RCC 7860 (cell line): Measurements from ENCODE around the gene HNF1B.
A peak's percentile ranks its signal among the peaks of the same experiment; 100 is the strongest.

Experiments used
- DNase-seq: peaks from one replicate; pipeline ENCODE4 v3.0.0-alpha.2; 2015; ENCODE audit warnings: low spot score
- FAIRE-seq: peaks from 2 replicates; lab custom pipeline; 2012; peaks lifted over from hg19 to GRCh38; lab: Jason Lieb, UNC

HNF1B gene

DNA sequence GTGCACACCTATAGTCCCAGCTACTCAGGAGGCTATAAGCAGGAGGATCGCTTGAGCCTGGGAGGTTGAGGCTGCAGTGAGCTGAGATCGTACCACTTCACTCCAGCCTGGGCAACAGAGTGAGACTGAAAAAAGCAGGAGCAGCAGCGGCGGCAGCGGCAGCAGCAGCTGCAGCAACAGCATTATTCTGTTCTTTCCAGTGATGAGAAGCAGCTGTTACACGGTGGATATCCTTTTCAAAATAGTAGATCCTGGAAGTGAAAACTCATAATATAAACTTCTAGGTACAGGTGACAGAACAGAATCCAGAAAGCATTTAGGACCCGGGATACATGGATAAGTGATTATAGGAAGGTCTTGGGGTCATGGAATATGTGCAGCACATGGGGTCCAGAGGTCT is 17.8 kb upstream of the HNF1B start:
- FAIRE-seq: no peak

DNA sequence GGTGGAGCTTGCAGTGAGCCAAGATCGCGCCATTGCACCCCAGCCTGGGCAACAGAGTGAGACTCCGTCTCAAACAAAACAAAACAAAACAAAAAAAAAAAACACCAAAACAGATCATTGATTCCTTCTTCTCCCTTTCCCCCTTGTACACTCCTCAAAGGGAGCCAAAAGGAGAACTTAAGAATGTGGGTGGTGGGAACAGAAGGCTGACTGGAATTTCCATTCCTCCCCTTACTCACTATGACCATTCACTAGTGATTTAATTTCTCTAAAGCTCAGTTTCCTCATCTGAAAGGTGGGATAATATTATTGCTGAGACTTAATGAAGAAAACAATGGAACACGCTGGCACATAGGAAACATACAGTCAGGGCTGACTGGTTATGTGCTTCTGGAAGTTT is 17.1 kb upstream of the HNF1B start:
- DNase-seq (no peak), FAIRE-seq (no peak)

More for the DNA sequence above, 17.8 kb upstream of the HNF1B start:
- no peak for DNase-seq

DNA sequence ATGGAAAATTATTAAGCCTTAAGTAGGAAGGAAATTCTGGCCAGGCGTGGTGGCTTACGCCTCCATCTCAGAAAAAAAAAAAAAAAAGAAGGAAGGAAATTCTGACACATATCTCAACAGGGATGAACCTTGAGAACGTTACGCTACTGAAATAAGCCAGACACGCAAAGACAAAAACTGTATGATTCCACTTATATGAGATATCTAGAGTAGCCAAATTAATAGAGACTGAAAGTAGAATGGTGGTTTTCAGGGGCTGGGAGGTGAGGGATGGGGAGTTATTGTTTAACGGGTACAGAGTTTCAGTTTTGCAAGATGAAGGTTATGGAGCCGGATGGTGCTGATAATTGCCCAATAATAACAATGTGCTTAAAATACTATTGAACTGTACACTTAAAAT is 16.2 kb upstream of the HNF1B start:
- DNase-seq (no peak), FAIRE-seq (no peak)

GRCh38 chr17:37759014-37759637 is 14.3 kb upstream of the HNF1B start:
- FAIRE-seq (no peak), DNase-seq (peak; percentile 46)

DNA sequence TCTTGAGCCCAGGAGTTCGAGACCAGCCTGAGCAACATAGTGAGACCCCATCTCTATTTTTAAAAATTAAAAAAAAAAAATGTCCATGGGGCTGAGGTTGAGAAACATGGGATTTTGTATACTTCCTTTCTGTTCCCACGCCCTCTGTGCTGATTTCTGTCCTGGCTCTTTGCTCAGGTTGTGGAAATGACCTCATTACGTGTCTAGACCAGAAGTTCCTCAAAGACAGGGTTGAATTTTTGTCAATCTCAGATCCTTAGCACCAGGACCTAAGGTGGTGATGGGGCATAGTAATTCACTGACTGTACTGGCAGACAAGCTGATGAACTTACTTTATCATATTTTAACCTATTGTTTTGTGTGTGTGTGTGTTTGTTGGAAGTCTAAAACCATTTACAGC is 11.2 kb upstream of the HNF1B start:
- DNase-seq (no peak), FAIRE-seq (no peak)

- DNase-seq (no peak), FAIRE-seq (no peak)
These were observed 10.6 kb upstream of the HNF1B start for GRCh38 chr17:37755455-37755854.

DNA sequence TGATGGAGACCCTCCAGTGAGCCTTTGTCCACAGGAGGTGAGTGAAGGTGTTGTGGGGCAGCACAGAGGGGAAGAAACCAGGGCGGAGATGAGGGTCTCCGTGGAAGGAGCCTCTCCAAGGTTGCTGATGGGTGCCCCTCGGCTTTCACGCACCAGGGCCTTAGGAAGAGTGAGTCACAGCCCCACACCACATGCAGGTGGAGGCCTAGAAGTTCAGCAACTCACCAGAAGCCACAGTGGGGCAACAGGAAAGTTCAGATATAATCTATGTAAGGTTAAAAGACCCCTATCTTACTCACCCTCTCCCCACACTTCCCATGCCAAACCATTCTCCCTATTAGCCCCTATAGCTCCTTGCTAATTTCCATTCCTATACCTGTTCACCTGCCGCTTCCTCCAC is 9.5 kb upstream of the HNF1B start:
- no peak for FAIRE-seq
- no peak for DNase-seq

- no peak for FAIRE-seq
- peak; percentile 96 for DNase-seq
These were observed 7.6 kb upstream of the HNF1B start for GRCh38 chr17:37752482-37752881.

GRCh38 chr17:37750768-37751475 is 6.1 kb upstream of the HNF1B start:
- FAIRE-seq: no peak
- peak; percentile 65 for DNase-seq

DNA sequence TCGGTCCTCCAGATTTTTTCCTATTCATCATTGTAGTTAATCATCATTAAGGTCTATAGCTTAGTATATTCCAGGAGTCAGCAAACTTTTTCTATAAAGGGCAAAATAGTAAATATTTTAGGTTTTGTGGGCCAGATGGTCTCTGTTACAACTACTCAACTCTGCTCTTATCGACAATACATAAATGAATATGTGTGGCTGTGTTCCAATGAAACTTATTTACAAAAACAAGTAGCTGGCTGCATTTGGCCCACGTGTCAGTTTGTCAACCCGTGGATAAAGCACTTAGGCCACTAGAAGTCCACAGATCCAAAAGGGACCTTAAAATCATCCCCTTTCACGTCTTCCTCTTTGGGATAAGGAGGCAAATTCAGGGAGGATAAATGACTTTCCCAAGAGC is 5.4 kb upstream of the HNF1B start:
- no peak for FAIRE-seq
- DNase-seq: no peak

DNA sequence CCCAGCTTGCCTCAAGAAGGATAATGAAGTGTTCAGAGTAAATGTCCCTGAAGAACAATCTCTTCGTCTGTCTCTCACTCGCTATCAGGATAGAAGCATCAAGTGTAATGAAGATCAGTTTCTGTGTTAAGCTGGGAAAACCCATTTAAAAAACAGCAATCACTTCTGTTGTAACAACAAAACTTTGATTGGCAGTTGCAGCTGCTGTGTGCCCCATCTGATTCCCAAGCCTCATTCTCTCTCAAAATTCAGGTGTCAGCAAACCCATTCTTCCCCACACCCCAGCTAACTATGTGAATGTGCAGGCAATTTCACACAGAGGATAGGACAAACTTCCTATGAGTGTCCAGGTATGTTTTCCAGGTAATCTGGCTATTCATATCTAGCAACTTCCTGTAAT is 2.4 kb upstream of the HNF1B start:
- FAIRE-seq (no peak), DNase-seq (no peak)

DNA sequence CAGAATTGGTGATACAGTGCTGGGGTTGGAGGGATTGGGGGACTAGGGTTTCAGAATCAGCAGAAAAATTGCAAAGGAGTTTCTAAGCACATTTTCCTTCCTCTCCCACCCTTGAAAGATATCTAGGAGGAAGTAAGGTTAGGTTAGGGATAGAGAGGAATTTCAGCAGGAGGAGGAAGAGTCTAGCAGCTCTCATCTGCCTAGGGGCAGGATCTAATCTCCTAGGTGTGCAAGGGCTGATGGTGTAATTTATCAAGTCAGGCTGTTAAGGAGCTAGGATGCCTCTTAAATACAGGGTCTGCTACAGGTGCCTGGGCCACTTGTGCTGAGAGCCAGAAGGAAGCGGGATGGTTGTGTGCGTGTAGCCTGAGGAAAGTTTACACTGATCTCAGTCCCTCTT is 1.8 kb upstream of the HNF1B start:
- FAIRE-seq (no peak), DNase-seq (no peak)

DNA sequence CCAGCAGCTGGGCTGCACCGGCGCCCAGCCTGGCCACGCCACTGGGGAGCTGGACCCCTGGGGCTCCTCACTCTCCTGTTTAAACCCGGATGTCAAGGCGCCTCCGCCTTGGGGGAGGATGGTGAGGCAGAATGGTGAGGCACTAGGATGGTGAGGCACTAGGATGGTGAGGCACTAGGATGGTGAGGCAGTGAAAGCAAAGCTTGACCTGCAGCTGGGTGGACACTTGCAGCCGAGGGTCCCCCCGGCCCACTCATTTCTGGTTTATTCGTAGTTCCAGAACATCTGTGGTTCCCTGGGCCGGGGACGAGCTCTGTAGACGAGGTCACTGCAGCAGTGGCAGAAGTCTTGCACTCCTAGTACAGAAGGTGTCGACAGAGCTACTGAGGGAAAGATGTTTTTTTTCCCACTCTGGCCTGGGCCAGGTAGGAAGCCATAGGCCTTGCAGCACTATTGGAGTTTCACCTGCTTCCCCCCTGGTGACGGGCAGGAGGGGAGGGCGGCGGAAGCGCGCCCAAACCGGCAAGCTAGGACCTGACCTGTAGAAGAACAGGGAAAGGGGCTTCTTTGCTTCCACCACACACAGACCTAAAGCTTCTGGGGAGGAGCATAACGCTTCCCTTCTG is 1.1 kb upstream of the HNF1B start:
- no peak for FAIRE-seq

DNA sequence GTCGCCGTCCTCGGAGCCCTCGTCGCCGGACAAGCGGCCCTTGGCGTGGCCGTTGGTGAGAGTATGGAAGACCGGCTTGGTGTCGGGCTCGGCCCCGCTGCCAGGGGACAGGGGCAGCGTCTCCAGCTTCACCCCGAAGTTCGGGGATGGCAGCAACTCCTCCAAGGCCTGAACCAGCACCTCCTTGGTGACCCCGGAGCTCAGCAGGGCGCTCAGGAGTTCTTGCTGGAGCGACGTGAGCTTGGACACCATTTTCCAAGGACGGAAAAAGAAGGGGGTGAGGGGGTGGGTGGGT is 279 bp downstream of the HNF1B start:
- DNase-seq: no peak
- FAIRE-seq: no peak

More for the DNA sequence above, 1.1 kb upstream of the HNF1B start:
- DNase-seq: no peak

GRCh38 chr17:37743875-37744632 is 805 bp downstream of the HNF1B start:
- FAIRE-seq (no peak), DNase-seq (peak; percentile 33)

- DNase-seq (peak; percentile 70), FAIRE-seq (no peak)
These were observed 1.3 kb downstream of the HNF1B start for GRCh38 chr17:37743612-37743874.

DNA sequence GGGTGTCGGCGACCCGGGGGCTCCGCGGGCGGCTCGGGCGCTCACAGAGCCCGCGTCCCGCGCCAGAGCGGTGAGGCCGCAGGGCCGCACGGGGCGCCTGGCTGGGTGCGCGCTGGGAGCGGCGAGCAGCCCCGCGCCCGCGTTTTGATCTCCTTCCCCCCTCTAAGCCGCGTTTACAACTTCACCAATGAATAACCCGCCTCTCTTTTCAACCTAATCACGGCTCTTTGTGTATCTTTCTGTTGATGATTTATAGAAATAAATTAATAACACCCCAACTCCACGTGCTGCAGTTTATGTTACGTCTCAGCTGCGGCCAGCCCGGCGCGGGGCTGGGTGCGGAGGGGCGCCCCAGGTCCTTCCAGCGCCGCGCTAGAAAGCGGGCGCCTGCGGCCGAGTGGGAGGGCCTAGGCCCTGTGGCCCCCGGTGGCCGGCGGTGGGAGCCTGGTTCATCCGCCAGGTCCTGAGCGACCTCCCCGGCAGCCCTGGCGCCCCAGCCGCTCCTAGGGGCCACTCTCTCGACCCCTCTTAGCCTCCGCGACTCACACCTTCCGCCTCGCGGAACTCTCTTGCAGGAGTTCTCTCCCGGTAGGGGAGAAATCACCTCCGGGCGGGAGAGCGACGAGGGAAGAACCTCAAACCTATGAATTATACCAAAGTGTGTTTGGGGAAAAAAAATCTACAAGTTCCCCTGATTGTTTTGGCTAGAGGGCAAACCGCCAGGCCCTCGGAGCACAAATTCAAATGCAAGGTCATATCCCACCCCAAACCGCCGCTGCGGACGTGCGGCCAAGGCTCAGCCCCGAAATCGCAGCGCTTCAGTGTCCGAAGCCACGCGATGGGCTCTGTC is 1.9 kb downstream of the HNF1B start:
- DNase-seq: peak; percentile 49
- no peak for FAIRE-seq

DNA sequence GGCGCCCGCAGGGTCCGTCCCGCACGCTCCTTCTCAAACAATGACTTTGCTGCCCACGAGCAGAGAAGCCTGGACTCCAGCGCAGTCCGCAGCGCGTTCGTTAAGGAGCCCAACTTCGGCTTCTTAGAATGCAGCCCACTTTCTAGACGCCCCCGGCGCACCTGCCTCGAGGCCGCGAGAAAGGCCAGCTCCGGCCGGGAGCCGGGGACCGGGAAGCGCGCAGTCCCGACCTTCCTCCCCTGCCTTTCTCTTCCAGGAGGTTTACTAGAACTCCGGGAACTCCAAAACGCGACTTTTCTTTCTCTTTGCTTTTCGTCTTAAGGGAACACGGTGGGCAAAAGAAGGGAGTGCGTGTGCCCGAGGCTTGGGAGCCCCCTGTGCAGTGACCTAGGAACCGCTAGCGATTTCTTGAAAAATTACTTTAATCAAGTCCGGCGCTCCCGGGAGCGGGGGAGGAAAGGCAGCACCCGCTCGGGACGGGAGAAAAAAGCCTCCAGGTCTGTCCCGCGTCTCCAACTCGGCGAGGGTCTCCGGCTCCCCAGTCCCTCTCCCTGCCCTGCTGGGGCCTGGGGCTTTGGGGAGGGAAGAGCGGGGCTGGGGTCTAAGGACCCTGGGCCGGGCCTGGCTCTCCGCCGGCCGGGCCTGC is 2.6 kb downstream of the HNF1B start:
- no peak for FAIRE-seq
- no peak for DNase-seq

DNA sequence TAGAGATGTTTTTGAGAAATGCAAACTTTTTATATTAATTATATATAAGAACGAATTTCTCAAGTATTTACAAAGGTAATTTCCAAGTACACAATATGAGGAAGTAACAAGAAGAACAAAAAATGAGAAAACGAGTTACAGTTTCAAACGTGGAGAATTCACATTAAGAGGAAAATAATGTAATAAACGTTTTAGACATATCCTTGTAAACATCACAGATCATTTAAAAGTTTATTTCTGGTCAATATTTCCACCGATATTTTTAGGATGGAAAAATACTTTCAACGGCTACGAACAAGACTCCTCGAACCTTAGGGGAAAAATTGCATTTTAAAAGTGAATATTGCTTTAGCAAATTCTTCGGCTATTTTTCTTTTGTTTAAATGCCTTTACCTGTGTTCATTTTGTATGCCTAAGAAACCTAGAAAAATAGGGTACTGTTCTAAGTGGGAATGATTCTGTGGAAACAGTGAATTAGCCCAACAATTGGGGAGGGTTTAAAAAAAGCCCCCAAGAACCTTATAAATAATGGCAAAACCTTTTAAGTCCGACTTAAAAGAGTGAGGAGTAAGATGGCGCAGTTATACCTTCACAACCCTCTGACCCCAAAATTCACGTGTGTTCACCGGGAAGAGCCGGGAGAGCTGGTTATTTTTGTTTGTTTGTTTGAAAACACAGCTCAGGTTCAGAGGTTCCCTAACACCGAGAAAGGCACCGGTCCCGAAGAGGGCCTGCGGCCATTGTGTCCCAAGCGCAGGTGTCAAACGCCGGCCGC is 3.3 kb downstream of the HNF1B start:
- FAIRE-seq (no peak), DNase-seq (no peak)

GRCh38 chr17:37740915-37741314 is 3.9 kb downstream of the HNF1B start:
- FAIRE-seq (no peak), DNase-seq (no peak)
